Esophagus muscularis mucosa (tissue), 3 donors: ENCODE results near the gene HOXA7.

Source experiments
- EP300 ChIP-seq: sonication (generic); formaldehyde crosslinking; IDR thresholded peaks from one replicate; pipeline ENCODE4 v1.6.1; 2017; ENCODE audit warnings: antibody characterized with exemption
- POLR2AphosphoS5 ChIP-seq, 2 donors: sonication (generic); formaldehyde crosslinking; IDR thresholded peaks; one replicate each; pipeline ENCODE4 v1.6.1; 2017; ENCODE audit warnings: antibody characterized with exemption in 2 of 2

DNA sequence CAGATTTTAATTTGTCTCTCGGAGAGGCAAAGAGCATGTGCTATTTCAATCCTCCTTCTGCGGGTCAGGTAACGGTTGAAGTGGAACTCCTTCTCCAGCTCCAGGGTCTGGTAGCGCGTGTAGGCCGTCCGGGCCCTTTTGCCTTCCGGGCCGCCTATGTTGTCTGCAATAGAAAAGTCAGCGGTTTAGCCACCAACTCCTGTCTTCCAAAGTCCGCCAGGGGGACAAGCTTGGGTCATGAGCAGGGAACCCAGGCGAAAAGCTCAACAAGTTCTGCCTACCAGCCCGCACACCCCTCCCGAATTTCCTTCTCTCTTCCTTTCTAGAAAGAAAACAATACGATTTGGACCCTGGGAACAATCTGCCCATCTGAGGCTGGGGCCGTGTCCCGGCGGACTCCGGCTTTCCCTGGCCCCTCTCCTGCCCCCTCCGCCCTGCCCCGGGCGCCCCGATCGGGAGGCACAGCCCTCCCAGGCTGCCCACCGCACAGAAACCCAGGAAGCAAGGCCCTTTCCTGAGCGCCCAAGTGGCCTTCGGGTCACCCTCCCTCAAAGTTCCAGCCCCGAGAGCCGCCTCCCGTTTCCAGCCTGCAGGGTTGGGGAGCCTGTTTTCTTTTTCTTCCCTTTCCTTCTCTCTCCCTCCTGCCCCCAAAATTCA is 14.4 kb downstream of the HOXA7 start:
- TF ChIP-seq EP300 (no peak), POLR2AphosphoS5 (IDR thresholded peaks at IDR 0.05) (peak; percentile 3 to 50)
